GM21367 (cell line): ENCODE results near the gene ARSD.
"Not testable (repeated sequence)": the region's sequence is repeated elsewhere in the genome, so short reads cannot be mapped to it uniquely, and the experiment has no call there.

ENCODE experiments used
- ATAC-seq: cut with Tn5 transposase; IDR thresholded peaks from one replicate; pipeline ENCODE4 v1.9.1; 2021; ENCODE audit not compliant: unreplicated experiment

The ARSD gene

GRCh38 chrX:2928583-2929434 is at the start of gene ARSD:
Gene ARSD (minus strand): TSS chrX:2929339. CDS start chrX:2929275, 64 bp downstream.
- ATAC-seq = peak; percentile 92

GRCh38 chrX:2978639-2979038 is 49.5 kb upstream of the ARSD start:
- not testable (repeated sequence) for ATAC-seq

GRCh38 chrX:2974961-2975360 is 45.8 kb upstream of the ARSD start:
- no peak for ATAC-seq

GRCh38 chrX:2972391-2972790 is 43.3 kb upstream of the ARSD start:
- ATAC-seq = no peak

GRCh38 chrX:2969021-2969420 is 39.9 kb upstream of the ARSD start:
- no peak for ATAC-seq

- ATAC-seq = no peak
Measured at GRCh38 chrX:2967998-2968909, 39.1 kb upstream of the ARSD start.

- no peak for ATAC-seq
Measured at GRCh38 chrX:2967584-2967983, 38.4 kb upstream of the ARSD start.

- ATAC-seq = no peak
Measured at GRCh38 chrX:2967012-2967411, 37.9 kb upstream of the ARSD start.

GRCh38 chrX:2965965-2966364 is 36.8 kb upstream of the ARSD start:
- peak; percentile 51 for ATAC-seq

GRCh38 chrX:2963992-2964794 is 35.1 kb upstream of the ARSD start:
- not testable (repeated sequence) for ATAC-seq

GRCh38 chrX:2963449-2963848 is 34.3 kb upstream of the ARSD start:
- ATAC-seq = not testable (repeated sequence)

GRCh38 chrX:2962381-2962780 is 33.2 kb upstream of the ARSD start:
- ATAC-seq = no peak

GRCh38 chrX:2960861-2961515 is 31.8 kb upstream of the ARSD start:
- ATAC-seq = no peak

GRCh38 chrX:2958199-2958598 is 29.1 kb upstream of the ARSD start:
- ATAC-seq = no peak

GRCh38 chrX:2955838-2956237 is 26.7 kb upstream of the ARSD start:
- ATAC-seq = no peak

GRCh38 chrX:2955281-2955680 is 26.1 kb upstream of the ARSD start:
- ATAC-seq = no peak

- no peak for ATAC-seq
Measured at GRCh38 chrX:2954541-2954940, 25.4 kb upstream of the ARSD start.

GRCh38 chrX:2937942-2938341 is 8.8 kb upstream of the ARSD start:
- not testable (repeated sequence) for ATAC-seq

GRCh38 chrX:2934715-2935710 is 5.9 kb upstream of the ARSD start:
- ATAC-seq = no peak
